SU-DHL-6 (cell line): ENCODE measurements around the gene ST6GALNAC2.

Experiments used
- H2AFZ ChIP-seq: fragments of 200-600 bp; sonication (generic); 2 replicates; pipeline ENCODE4 v1.6.1; 2014; ENCODE audit warnings: low read depth, mild to moderate bottlenecking, moderate library complexity, mixed read lengths, antibody characterized with exemption, low read length; ENCODE audit not compliant: severe bottlenecking
- H3F3A ChIP-seq: fragments of 200-600 bp; shearing (Covaris generic); 2 replicates; pipeline ENCODE4 v1.6.0; 2016; ENCODE audit warnings: antibody characterized with exemption, mild to moderate bottlenecking; ENCODE audit not compliant: insufficient read depth
- H3K27ac ChIP-seq: fragments of 200-600 bp; sonication (generic); 2 replicates; pipeline ENCODE4 v1.5.1; 2016; ENCODE audit warnings: low read depth, mild to moderate bottlenecking, low read length, moderate library complexity, mixed read lengths
- H3K27me3 ChIP-seq: fragments of 200-600 bp; sonication (generic), shearing (Covaris generic); 2 replicates; pipeline ENCODE4 v1.6.0; 2014; ENCODE audit warnings: mild to moderate bottlenecking, low read length
- H3K36me3 ChIP-seq: fragments of 200-600 bp; sonication (generic); 2 replicates; pipeline ENCODE4 v1.6.1; 2014; ENCODE audit warnings: mild to moderate bottlenecking, low read length, mixed read lengths
- H3K4me2 ChIP-seq: fragments of 300-600, 200-600 bp; shearing (Covaris generic), sonication (generic); 2 replicates; pipeline ENCODE4 v1.6.0; 2014; ENCODE audit warnings: low read length, low read depth, mild to moderate bottlenecking; ENCODE audit not compliant: poor library complexity, severe bottlenecking
- H3K4me3 ChIP-seq: fragments of 200-600 bp; sonication (generic); 2 replicates; pipeline ENCODE4 v1.5.1; 2014; ENCODE audit warnings: antibody characterized with exemption, low read length, mild to moderate bottlenecking, mixed read lengths; ENCODE audit not compliant: insufficient read depth, poor library complexity, severe bottlenecking
- H3K79me2 ChIP-seq: fragments of 200-600 bp; sonication (generic); 2 replicates; pipeline ENCODE4 v1.6.1; 2014; ENCODE audit warnings: mild to moderate bottlenecking, low read length, moderate library complexity; ENCODE audit not compliant: insufficient read depth
- H3K9ac ChIP-seq: fragments of 200-600 bp; sonication (generic); 2 replicates; pipeline ENCODE4 v1.7.0; 2014; ENCODE audit warnings: mild to moderate bottlenecking, low read length
- H3K9me2 ChIP-seq: fragments of 200-600 bp; sonication (generic); replicated peaks from 2 replicates; pipeline ENCODE4 v1.6.1; 2014; ENCODE audit warnings: low read length; ENCODE audit not compliant: insufficient read depth
- H3K9me3 ChIP-seq: fragments of 200-600 bp; sonication (generic); 2 replicates; pipeline ENCODE4 v1.6.1; 2014; ENCODE audit warnings: low read length, mixed read lengths; ENCODE audit not compliant: insufficient read depth
- H4K20me1 ChIP-seq: fragments of 200-600 bp; sonication (generic); 2 replicates; pipeline ENCODE4 v1.6.1; 2014; ENCODE audit warnings: low read depth, mild to moderate bottlenecking, antibody characterized with exemption, low read length, moderate library complexity, mixed read lengths
- CTCF ChIP-seq: fragments of 200-600 bp; sonication (generic); IDR thresholded peaks from one replicate; pipeline ENCODE4 v1.5.1; 2017; ENCODE audit warnings: antibody characterized with exemption, mild to moderate bottlenecking, low read length, moderate library complexity; ENCODE audit not compliant: insufficient read depth, poor library complexity, severe bottlenecking
- EZH2phosphoT487 ChIP-seq: fragments of 200-600 bp; sonication (generic), shearing (Covaris generic); conservative IDR thresholded peaks from 2 replicates; pipeline ENCODE4 v1.6.1; 2018; ENCODE audit warnings: mild to moderate bottlenecking, antibody characterized with exemption, low read length, moderate library complexity, mixed read lengths

The ST6GALNAC2 gene

GRCh38 chr17:76532072-76532651 lies 53.5 kb downstream of the ST6GALNAC2 start:
- no peak overlapping the region for H3K4me3 ChIP-seq
- no peak for TF ChIP-seq EZH2phosphoT487
- H3K36me3 ChIP-seq = no peaks in the 10 kb centered on the region
- H3K27ac ChIP-seq = no peak overlapping the region
- H4K20me1 ChIP-seq = no peaks in the 10 kb centered on the region
- no peaks in the 10 kb centered on the region for H3F3A ChIP-seq
- no peaks in the 10 kb centered on the region for H3K79me2 ChIP-seq
- H3K4me2 ChIP-seq = no peak overlapping the region
- H2AFZ ChIP-seq = no peak overlapping the region
- H3K27me3 ChIP-seq = no peaks in the 10 kb centered on the region
- no peaks in the 10 kb centered on the region for H3K9me3 ChIP-seq
- no peak overlapping the region for H3K9ac ChIP-seq
- H3K9me2 ChIP-seq = no peaks in the 10 kb centered on the region

GRCh38 chr17:76531486-76532038 lies 54.1 kb downstream of the ST6GALNAC2 start:
- no peaks in the 10 kb centered on the region for H3F3A ChIP-seq
- H3K36me3 ChIP-seq = no peaks in the 10 kb centered on the region
- H2AFZ ChIP-seq = no peak overlapping the region
- H4K20me1 ChIP-seq = no peaks in the 10 kb centered on the region
- no peak overlapping the region for H3K4me3 ChIP-seq
- H3K27ac ChIP-seq = no peak overlapping the region
- H3K79me2 ChIP-seq = no peaks in the 10 kb centered on the region
- TF ChIP-seq CTCF (no peak), EZH2phosphoT487 (no peak)
- H3K9me2 ChIP-seq = no peaks in the 10 kb centered on the region
- H3K27me3 ChIP-seq = no peaks in the 10 kb centered on the region
- H3K4me2 ChIP-seq = no peak overlapping the region
- H3K9me3 ChIP-seq = no peaks in the 10 kb centered on the region
- H3K9ac ChIP-seq = no peak overlapping the region

- TF ChIP-seq EZH2phosphoT487 (no peak), CTCF (no peak)
- Histone ChIP-seq H3K79me2 (no peaks in the 10 kb centered on the region), H3K4me2 (no peak overlapping the region), H3K36me3 (no peaks in the 10 kb centered on the region), H3K9ac (no peak overlapping the region), H3K9me3 (no peaks in the 10 kb centered on the region), H2AFZ (no peak overlapping the region), H3K4me3 (no peak overlapping the region), H4K20me1 (no peaks in the 10 kb centered on the region), H3K27me3 (no peaks in the 10 kb centered on the region), H3K27ac (no peak overlapping the region), H3K9me2 (no peaks in the 10 kb centered on the region), H3F3A (no peaks in the 10 kb centered on the region)
These were observed 54.7 kb downstream of the ST6GALNAC2 start for GRCh38 chr17:76530811-76531485.
